ENCODE results near the gene CCNB1. TPM values are rescaled to one million over a fixed set of nuclear protein-coding genes. Genes with fewer than 3 reads are reported as not detected.
A peak's percentile ranks its signal among the peaks of the same experiment; 100 is the strongest.

Gene CCNB1
- total and polyA plus RNA-seq, 8 donors = 8.9 to 146 (median 70.2) TPM

DNA sequence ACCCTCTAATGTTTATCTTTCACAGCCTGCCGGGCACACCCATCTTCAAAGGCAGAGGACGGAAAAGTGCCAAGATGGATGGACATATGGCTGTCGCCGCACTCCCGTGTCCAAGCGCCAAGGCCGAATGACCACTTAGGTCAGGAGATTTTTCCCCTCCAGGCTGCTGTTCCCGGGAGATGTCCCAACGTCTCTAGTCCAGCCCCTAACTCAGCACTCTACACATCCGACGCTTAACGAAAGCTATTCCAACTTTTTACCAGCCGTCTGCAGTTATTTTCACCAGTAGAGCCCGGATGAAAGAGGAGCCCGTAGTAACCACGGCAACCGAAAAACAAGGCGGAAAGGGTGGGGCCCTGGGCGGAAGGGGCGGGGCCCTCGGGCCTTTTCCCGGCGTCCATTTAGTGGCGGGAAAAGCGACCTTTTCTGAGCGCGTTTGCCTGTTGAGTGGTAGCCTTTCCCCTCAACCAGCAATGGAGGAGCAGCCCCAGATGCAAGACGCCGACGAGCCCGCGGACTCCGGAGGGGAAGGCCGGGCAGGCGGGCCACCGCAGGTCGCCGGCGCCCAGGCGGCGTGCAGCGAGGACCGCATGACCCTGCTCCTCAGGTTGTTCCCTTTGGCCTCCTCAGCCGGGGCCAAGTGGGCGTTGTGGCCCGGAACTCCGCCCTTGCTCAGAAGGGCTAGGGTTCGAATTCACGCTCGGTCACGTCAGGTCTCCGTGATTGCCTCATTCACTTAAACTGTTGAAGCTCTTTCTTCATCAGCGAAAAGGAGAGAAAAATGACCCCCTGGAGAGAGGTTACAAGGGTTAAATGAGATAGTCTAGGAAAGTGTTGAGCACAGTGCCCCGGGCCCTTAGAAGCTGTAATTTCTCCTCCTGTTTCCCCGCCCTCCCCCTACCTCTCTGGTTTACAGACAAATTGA lies 22.5 kb downstream of the CCNB1 start, which contains the start of gene CENPH:
TSS of gene CENPH (plus strand) at position 422 of the 925 bp plus-strand sequence. CDS start at position 474, 52 bp downstream.
- Histone ChIP-seq H3K27me3 (no peaks in the 10 kb centered on the region), H3K36me3 (no peaks in the 10 kb centered on the region), H3K4me3 (peak within 1 kb of the TSS; percentile 63 to 68), H3K4me1 (peaks cover 0 to 14% of the 10 kb centered on the region in 2 donors), H3K9me3 (no peaks in the 10 kb centered on the region), H3K27ac (peak within 1 kb of the TSS; percentile 78 to 89)
- TF ChIP-seq, protein P1, sequence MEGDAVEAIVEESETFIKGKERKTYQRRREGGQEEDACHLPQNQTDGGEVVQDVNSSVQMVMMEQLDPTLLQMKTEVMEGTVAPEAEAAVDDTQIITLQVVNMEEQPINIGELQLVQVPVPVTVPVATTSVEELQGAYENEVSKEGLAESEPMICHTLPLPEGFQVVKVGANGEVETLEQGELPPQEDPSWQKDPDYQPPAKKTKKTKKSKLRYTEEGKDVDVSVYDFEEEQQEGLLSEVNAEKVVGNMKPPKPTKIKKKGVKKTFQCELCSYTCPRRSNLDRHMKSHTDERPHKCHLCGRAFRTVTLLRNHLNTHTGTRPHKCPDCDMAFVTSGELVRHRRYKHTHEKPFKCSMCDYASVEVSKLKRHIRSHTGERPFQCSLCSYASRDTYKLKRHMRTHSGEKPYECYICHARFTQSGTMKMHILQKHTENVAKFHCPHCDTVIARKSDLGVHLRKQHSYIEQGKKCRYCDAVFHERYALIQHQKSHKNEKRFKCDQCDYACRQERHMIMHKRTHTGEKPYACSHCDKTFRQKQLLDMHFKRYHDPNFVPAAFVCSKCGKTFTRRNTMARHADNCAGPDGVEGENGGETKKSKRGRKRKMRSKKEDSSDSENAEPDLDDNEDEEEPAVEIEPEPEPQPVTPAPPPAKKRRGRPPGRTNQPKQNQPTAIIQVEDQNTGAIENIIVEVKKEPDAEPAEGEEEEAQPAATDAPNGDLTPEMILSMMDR (IDR thresholded peaks at IDR 0.05) = no peak
- peak; percentile 91 to 95 (median 94) for DNase-seq
- intact Hi-C loops (cut with DNase I) = no loop called here
- ATAC-seq = peak; percentile 99

DNA sequence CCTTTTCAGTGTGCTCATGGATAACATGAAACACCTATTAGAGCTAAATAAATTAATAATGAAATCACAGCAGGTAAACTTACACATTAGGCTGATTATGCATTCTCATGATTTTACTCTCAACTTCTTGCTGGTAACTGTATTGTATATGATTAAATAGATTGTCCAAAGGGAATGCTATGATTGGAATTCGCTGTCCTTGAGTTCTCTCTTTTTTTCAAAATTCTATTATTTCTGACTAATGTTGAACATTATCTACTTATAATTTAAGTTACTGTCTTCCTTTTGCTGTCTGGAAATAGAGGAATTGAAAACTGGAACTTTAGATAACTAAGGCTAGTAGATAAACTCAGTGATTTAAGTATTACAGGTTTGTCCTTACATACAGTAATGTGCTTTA lies 35.5 kb downstream of the CCNB1 start:
- Histone ChIP-seq H3K4me3 (no peak overlapping the region), H3K36me3 (no peaks in the 10 kb centered on the region)

DNA sequence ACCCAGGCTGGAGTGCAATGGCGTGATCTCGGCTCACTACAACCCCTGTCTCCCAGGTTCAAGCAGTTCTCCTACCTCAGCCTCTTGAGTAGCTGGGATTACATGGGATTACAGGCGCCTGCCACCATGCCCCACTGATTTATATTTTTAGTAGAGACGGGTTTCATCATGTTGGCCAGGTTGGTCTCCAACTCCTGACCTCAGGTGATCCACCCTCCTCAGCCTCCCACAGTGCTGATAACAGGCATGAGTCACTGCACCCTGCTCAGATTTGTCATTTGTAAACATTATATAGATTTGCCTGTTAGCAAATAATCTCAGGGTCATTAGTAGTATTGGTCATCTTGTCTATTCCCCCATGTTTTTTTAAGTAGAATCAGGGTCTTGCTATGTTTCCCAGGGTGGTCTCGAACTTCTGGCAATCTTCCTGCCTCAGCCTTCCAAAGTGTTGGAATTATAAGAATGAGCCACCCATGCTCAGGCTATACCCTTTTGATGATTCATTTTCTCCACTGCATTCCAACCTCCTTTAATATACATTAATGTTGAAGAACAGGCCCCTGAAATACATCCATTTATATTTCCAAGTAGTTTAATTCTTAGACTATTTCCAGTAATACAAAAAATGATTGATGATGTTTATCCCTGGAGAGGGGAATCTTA lies 39.7 kb downstream of the CCNB1 start:
- Histone ChIP-seq H3K27ac (no peak overlapping the region), H3K9me3 (no peaks in the 10 kb centered on the region), H3K4me1 (no peaks in the 10 kb centered on the region), H3K4me3 (no peak overlapping the region), H3K36me3 (no peaks in the 10 kb centered on the region), H3K27me3 (no peaks in the 10 kb centered on the region)
- TF ChIP-seq, protein P1 (IDR thresholded peaks at IDR 0.05) = no peak
- ATAC-seq = no peak
- intact Hi-C loops (cut with DNase I) = no loop called here
- no peak for DNase-seq

More for the DNA sequence above, 35.5 kb downstream of the CCNB1 start:
- H3K27ac ChIP-seq = no peak overlapping the region
- no peaks in the 10 kb centered on the region for H3K27me3 ChIP-seq
- TF ChIP-seq, protein P1 (IDR thresholded peaks at IDR 0.05) = no peak
- DNase-seq (no peak), ATAC-seq (no peak)
- peaks cover 0 to 4% of the 10 kb centered on the region in 2 donors for H3K4me1 ChIP-seq
- no peaks in the 10 kb centered on the region for H3K9me3 ChIP-seq
- intact Hi-C loops (cut with DNase I) = no loop called here

DNA sequence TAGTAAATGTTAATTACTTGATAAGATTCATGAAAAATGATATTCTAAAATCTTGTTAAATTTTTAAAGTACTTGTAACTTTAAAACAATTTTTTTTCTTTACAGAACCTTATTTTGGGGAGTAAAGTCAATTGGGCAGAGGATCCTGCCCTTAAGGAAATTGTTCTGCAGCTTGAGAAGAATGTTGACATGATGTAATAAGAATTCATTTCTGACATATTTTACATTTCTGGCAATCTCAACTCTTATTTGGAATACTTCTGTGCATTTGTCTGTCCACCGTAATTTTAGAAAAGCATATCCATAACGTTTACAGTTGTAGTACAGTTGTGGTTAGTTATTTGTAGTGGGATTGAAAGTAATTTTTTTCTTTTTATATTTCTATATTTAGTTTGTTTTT lies 42.7 kb downstream of the CCNB1 start:
- no peak for ATAC-seq
- H3K9me3 ChIP-seq = no peaks in the 10 kb centered on the region
- intact Hi-C loops (cut with DNase I) = no loop called here

More for the DNA sequence above, 42.7 kb downstream of the CCNB1 start:
- no peaks in the 10 kb centered on the region for H3K27me3 ChIP-seq
- TF ChIP-seq, protein P1 (IDR thresholded peaks at IDR 0.05) = no peak
- no peaks in the 10 kb centered on the region for H3K36me3 ChIP-seq
- H3K4me3 ChIP-seq = no peak overlapping the region
- H3K4me1 ChIP-seq = no peaks in the 10 kb centered on the region
- no peak overlapping the region for H3K27ac ChIP-seq
- DNase-seq = no peak

All from left lung (tissue), 10 donors.